GM21526 (cell line): ENCODE data around the gene PGM5.

Experiments used
- ATAC-seq: cut with Tn5 transposase; IDR thresholded peaks from one replicate; pipeline ENCODE4 v1.9.1; 2021; ENCODE audit warnings: moderate library complexity; ENCODE audit not compliant: unreplicated experiment, low FRiP score

The PGM5 gene

DNA sequence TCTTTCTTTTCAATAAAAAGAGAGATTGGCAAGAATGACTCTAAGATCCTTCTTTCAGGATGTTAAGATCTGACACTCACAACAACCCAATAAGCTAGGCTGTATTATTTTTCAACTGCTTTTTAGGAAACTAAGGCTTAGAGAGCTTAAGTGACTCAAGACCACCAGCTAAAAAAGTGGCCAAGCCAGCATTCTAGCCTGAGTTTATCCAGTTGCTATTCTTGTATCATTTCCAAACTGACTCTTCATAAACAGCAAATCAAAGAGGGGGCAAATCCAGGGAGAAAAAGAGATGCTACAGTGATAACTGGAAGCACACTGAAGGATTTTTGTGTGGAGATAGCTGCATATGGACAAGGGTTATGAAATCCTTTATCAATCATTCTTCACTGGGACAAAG is 137.1 kb downstream of the PGM5 start:
- ATAC-seq, result no peak

DNA sequence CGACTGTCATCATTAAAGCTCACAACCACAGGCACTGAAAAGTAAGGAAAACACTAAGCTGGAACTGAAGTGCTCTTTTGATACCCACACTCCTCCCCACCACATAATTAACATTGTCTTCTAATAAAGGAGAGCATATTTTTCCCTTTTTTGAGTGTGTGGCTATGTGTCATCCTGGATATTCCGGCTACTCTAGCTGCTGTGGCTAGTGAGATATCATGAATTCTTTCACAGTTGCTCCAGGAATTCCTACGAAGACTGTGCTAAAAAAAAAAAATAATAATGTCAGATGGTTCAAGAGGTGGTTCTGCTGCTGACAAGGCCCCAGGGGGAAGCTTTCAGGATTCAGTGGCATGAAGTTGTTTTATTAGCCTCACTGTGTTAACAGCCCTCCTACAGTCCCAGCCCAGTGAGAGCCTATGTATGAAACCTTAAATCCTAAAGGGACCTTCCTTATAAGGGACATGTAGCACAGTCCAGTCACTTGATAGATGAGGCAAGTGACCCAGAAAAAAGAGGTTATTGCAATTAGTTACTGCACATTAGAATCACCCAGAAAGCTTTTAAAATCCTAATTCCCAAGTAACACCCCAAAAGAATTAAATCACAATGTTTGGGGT is 137.7 kb downstream of the PGM5 start:
- ATAC-seq, result no peak

DNA sequence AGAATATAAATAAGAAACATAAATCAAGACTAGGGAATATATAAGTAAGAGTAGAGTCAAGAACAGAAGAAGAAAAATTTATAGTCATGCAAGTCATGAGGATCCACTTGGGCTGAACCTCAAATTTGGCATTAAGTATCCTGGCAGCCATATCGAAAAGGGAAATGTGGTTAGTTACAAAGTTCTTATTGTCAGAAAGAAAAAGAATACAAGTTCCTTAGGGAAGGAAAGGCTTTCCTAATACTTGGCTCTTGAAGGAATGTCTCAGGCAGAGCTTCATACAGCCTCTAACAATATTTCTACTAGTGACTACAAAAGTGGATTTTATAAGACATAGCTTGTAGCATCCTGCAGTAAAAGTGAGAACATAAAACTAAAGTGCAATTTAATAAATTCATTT is 138.8 kb downstream of the PGM5 start:
- ATAC-seq, result no peak

DNA sequence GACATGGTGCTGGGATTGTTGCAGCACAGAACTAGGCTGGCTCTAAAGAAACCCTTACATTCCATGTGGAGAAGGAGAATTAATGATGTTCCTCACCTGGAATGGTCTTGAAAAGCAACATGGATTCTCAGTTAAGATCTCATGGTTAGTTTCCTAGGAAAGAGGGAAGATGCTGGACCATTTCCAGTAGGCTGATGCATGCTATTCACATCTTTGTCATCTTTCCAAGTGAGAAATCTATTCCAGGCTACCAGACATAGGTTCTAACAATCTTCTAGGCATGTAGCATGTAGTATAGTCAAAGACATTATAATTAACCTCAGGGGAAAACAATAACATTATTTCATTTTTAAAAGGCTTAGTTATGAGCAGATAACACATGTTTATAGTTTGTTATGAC is 139.9 kb downstream of the PGM5 start:
- no peak for ATAC-seq

DNA sequence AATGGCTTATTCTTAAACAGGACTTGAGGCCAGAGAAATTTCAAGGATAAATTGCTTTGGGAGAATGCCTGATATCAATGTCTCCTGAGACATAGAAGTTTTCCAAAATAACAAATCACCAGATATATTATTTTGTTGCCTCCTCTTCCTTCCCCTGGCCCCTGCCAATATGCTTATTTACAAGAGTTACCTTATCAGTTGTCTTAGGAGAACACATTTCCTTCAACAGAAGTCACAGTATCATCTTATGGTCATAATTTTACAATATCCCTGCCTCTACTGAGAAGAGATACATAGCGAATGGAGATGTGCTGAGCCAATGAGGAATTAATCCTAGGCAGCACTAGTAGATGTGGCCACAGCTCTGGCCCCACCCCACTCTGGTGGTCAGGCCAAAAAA is 141.2 kb downstream of the PGM5 start:
- no peak for ATAC-seq

DNA sequence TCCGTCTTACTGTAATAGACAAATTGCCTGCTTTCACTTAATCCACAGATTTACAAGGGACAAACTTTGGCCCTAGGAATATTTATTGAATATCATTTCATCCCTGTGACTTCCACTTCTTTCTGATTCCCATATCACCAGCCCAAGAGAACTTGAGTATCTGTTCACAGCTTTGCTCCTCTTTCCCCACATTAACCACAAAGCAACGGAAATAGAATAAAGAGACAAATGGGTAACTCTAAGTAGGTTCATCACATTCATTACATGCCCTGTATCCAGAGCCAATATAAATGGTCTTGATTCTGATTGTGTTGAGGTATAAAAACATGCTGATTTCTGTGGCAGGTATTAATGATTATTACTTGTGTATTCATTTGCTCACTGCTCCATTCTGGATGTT is 142.4 kb downstream of the PGM5 start:
- ATAC-seq, result no peak

DNA sequence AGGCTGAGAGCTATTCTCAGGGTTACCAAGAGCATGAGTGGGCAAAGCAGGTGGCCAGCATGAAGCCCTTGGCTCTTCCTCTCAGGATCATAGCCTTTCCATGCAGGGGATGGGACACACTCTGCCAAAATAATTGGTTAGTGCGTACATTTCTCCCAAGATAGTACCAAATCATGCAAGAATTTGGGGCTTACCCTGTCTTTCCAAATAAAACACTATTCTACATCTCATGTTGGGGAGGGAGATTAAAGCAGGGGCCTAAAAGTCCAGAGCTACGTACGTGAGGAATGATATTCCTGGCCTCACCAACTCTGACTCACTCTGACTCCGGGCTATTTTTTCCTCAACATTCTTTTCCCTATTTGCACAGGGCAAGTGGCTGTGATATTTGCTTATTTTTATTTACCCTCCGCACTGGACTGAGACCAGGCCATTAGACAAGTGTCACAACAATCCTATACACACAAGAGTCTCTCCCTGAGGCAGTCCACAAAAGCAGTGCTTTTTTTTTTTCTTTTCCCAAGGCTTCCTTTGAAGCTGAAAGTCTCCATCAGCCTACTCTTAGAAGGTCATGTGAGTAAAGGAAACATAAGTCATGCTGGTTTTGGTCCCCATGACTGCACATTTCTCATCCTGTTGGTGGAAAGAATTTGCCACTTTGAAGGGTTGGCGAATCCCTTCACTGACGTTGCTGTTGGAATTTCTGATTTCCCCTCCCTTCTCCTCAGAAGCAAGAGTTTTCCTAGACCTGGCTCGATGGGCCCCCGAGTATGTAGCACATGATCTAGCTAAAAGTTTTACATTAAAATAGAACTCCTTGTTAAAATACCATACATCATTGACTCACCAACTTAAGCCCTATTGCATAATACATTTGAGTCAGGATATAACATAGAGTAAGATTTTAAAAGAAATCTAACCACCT is 144.3 kb downstream of the PGM5 start:
- no peak for ATAC-seq

DNA sequence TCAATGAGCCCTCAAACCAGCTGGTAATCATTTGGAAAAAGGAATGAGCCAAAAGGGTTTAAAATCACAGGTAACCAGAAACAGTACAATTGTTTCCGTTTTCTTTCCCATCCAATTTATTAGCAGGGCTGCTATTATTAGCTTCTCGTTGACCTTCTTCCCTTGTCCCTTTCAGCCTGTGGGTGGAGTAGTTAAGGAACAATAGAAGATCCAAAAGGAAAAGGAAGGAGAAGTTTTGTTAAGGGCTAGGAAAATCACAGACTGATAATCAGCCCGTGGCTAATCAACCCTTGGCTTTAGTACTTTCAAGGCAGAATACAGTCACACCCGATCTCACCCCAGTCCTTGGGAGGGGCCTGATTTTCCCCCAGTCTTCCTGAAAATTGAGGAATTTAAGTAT is 145.9 kb downstream of the PGM5 start:
- ATAC-seq, result no peak

DNA sequence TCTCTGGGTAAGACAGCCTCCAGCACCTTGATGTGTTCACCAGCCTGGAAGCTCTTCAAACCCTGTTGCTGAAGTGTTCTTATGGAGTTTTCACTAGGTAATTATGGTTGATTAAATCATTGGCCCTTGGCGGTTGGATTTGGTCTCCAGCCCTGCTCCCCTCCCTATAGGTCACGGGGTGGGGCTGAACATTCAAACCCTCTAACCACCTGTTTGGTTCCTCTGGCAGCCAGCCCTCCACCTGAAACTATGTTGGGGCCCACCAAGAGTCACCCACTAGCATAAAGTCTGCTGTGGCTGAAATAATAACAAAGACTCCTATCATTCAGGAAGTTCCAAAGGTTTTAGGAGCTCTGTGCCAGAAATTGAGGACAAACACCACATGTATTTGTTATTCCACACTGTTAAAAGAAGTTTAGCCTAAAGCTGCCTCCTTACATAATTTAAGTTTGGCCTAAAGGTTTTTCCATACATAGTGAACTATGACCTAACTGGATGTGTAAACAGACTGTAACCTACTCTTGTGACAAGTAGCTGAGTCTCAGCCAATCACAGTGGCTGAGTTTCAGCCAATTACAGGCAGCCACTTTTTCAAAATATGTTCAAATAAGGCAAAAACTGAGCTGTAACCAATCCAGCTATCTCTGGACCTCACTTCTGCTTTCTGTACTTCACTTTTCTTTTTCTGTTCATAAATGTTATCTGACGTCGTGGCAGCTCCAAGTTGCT is 149.4 kb downstream of the PGM5 start:
- peak; percentile 67 for ATAC-seq

DNA sequence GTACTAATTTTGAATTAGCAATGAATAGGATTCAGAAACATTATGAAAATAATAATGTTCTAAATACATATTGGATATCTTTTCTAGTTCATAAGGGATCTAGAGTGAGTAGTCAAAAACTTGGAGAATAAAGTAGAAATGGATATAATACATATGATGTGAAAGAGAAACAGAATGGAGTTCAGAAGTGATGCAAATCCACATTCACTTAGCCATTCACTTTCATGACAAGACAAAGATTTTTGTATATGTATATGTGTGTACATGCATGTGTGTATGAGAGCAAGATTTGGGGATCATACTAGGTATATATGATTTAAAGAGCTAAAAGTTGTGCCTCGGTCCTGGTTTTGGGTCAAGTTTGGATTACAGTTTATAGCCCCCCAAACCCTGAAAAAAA is 150.1 kb downstream of the PGM5 start:
- ATAC-seq, result no peak

DNA sequence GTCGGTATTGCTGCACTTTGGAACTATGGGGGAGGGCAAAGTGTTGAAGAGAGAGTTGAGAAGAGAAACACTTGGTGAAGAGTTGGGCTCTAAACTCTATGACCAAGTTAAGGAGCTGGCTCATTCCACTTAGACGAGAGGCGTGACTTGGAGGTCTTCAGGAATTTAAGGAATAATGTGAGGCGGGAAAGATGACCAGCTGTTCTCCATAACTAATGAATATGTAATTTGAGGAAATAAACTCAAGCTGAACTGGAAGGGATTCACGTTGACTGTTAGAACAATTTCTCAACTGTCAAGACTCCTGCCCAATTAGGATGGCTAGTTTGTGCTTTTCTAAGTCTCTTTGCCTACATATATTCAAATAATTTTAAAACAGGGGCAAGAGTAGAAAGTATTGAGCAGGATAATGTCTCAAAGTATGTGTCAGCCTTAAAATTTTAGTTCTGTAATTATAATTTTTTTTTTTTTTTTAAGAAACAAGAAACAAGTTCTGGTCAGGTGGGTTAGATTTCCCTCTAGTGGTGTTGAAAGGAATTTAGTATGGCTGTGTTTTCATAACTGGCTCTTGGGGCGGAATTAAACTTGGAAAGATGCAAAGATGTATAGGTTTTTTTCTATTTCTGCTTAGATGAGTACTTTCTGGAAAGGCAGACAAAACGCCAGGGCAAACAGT is 150.9 kb downstream of the PGM5 start:
- no peak for ATAC-seq

DNA sequence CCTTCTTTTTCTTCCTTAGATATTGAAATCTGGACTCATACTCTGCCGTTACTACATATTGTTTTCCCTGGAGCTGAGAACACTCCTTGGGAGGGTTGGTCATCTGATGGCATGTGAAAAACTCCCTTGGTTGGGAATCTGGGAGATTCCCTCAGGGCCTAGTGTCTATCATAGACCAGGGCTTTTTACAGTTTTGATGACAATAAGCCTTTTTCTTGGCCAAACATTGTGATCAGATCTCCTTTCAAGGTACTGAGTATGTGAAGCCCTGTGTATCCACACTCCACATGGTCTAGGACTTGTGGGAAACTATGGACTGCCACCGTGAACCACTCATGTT is 151.4 kb downstream of the PGM5 start:
- no peak for ATAC-seq

DNA sequence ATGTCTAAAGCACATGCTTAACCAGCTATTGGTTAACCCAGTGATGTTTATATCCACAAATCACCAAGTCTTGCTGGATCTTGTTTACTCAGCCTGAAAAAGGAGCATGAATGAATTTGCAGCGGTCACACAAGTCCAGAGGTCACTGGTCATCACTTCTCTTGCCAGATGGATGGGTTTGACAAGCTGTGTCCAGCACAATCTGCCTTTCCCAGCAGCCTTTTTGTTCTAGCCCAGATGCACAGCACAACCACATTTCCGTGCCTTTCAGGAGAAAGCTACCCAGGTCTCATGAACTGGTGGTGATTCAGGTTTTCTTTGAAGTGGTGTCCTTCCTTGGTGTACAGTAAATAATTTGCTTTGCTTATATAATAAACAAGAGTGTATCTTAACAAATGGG is 152.1 kb downstream of the PGM5 start:
- ATAC-seq, result no peak

DNA sequence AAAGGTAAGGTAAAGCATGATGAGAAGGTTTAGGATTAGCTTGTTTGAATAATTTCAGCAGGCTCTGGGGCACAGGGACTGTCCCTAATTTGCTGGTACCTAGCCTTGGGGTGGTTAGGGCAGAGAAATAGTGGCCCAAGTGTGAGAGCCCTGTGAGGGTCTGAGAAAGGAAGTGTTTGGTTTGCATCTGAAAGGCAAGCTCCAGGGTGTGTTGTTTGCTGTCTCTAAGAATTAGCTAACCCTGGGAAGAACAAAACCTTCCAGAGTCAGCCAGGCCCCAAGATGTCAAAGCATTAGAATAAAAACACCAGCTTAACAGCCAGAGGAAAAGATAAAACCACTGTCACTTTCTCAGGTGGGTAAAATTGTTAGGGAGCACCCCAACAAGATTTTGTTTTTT is 153.3 kb downstream of the PGM5 start:
- ATAC-seq, result no peak

DNA sequence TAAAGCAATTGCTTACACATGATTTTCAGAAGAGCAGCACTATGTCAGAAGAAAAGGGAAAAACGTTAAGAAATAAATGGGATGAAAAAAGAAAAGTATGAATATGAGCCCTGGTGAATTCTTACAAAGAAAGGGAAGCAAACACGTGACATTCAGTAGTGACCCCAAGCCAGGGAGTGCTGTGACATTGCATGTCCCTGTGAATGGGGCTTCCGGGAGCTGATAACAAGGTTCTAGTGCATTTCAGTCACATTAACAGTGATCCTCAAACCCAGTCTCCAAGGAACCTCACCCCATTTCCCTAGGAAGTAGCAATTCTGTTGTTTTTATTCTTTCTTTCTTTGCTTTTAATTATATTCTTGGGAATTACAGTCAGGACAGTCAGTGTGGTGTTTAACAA is 157.0 kb downstream of the PGM5 start:
- ATAC-seq, result no peak

DNA sequence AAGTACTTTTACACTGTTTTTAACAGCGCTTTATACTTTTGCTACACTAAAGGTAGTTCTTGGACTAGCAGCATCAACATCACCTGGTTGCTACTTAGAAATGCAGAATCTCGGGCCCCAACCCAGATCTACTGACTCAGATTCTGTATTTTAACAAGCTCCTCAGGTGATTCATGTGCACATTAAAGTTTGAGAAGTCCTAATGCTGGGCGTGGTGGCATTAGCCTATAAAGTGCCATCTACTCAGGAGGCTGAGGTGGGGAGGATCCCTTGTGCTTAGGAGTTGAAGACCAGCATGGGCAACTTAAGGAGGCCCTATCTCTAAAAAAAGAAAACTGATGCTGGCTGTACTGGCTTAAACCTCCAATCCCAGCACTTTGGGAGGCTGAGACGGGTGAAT is 157.6 kb downstream of the PGM5 start:
- ATAC-seq, result no peak

DNA sequence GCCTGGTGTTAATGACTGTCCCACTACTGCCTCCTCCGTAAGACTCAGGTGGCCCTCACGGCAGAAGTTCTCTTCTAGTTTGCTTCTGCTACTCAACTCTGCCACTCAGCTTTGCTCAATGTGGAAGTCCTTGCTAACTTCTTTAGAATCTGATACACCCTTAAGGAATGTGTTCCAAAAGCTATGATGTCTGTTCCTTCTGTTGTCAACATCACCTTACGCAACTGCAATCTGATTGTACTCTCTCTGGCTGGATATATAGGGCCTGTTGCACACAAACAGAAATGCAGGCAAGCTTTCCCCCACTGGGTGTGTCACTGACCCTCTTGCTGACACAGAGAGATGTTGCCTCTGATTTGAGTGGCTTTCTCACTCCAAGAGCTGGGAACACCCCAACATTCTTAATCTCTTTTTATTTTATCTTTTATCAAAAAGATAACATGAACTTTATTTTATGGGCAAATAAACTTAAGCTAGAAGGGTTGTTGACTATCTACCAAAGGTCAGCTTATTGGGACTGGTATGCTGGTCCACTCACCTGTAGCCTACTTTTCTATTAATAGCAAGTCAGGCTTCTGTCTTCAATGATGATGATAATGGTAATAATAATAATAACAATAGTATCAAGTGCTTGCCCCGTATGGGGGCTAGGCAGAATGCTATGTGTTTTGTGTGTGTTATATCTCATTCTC is 159.1 kb downstream of the PGM5 start:
- ATAC-seq, result no peak

DNA sequence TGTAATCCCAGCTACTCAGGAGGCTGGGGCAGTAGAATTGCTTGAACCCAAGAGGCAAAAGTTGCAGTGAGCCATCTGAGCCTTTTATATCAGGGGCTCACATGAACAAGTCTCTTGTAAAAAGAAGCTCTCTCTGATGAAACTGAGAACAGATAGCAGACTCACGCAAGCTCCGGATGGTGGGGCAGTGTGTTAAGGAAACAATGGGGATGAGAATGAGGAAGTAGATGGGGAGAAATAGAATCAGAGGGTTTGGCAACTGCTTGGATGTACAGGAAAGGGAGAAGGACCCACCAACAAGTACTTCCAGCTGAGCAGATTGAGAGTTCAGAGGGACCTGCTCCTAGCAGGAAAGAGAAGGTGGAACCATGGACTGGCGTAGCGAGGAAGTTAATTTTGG is 165.7 kb downstream of the PGM5 start:
- no peak for ATAC-seq

DNA sequence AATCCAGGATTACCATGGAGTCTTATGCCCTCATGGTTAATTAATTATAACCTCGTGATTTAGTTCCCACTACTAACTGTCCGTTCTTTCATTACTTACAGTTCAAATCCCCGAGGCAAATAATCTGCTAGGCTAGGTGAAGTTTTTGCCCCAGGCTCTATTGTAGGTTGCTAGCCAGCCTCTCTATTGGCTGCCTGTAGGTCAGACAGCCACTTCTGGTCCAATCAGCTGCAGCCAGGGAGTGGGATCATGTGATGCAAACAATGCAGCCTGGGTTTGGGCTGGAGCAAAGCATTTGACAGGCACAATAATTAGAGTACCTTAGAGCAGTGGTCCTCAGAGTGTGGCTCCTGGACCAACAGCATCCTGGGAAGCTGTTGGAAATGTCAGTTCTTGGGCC is 166.5 kb downstream of the PGM5 start:
- ATAC-seq, result no peak

DNA sequence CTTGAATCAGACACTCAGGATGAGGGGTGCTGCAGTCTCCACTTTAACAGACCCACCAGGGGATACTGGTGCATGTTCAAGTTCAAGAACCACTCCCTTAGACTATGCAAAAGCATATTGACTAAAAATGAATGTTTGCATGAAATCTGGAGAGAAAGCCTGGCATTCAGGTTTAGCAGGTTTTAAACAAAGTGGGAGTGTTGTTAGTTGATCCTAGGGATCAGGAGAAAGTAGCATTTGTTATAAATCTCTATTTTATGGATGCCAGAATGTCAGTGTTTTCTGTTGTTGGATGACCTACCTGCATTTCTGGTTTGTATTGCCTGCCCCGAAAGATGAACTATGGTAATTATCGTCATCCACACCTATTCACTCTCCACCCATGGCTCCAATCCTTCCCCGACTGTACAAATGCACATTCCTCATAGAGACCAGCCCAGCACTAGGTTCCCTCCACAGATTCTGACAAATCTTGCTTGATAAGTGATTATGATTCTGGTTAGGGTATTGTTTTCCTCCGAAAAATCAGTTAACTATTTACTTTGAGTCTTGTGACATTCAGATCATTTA is 167.0 kb downstream of the PGM5 start:
- no peak for ATAC-seq
